ENCODE measurements around the gene FOXRED1. TPM values are rescaled to one million over a fixed set of nuclear protein-coding genes. Genes with fewer than 3 reads are reported as not detected.
A peak's percentile ranks its signal among the peaks of the same experiment; 100 is the strongest.

Gene FOXRED1
- total RNA-seq, 1 experiment from 2014 or later, result 67.5 TPM

GRCh38 chr11:126277780-126278179, 8.8 kb downstream of the FOXRED1 start:
- Histone ChIP-seq H2AFZ (ENCODE audit: low read length) (no peak overlapping the region), H3K14ac (ENCODE audit: insufficient read depth, low read length) (no peak overlapping the region), H2BK20ac (ENCODE audit: low read depth, low read length, poor library complexity, severe bottlenecking) (no peak overlapping the region), H3T11ph (ENCODE audit: low read length) (no peak overlapping the region), H3K4me2 (ENCODE audit: insufficient read depth, insufficient read length, low read length) (no peak overlapping the region), H3K79me1 (ENCODE audit: insufficient read depth, low read depth, low read length, poor library complexity, severe bottlenecking) (no peaks in the 10 kb centered on the region), H4K20me1 (ENCODE audit: control insufficient read depth, insufficient read depth, insufficient read length) (no peaks in the 10 kb centered on the region), H2AK5ac (ENCODE audit: insufficient read length, low read length) (no peak overlapping the region), H2BK15ac (ENCODE audit: low read depth, low read length) (no peak overlapping the region), H3K4ac (ENCODE audit: low read depth, low read length) (no peak overlapping the region), H2BK5ac (ENCODE audit: insufficient read length, low read length) (no peak overlapping the region), H3K23me2 (ENCODE audit: insufficient read length, low read depth, low read length, poor library complexity, severe bottlenecking) (peaks cover 7% of the 10 kb centered on the region), H3K4me1 (ENCODE audit: insufficient read depth, low read length) (no peaks in the 10 kb centered on the region), H3K27me3 (ENCODE audit: insufficient read depth, low read length) (peaks cover 2% of the 10 kb centered on the region; the same call in 1 of the 2 replicates), H4K8ac (replicated peaks; ENCODE audit: insufficient read length, low read depth, low read length) (no peak overlapping the region), H3K27ac (ENCODE audit: insufficient read length, low read depth, low read length) (no peak overlapping the region), H2BK120ac (ENCODE audit: low read depth, low read length, poor library complexity, severe bottlenecking) (no peak overlapping the region), H3K23ac (ENCODE audit: insufficient read length, low read depth, low read length) (no peak overlapping the region), H3K56ac (ENCODE audit: insufficient read length, low read depth, low read length) (no peak overlapping the region), H3K79me2 (ENCODE audit: insufficient read depth, low read length) (no peaks in the 10 kb centered on the region), H3K9ac (ENCODE audit: extremely low read depth, insufficient read length, low read length) (no peak overlapping the region), H4K91ac (ENCODE audit: insufficient read length, low read depth, low read length) (no peak overlapping the region), H2BK12ac (ENCODE audit: insufficient read length, low read depth, low read length) (no peak overlapping the region), H4K5ac (ENCODE audit: insufficient read length, low read depth, low read length) (no peak overlapping the region), H3K18ac (ENCODE audit: insufficient read length, low read depth, low read length) (no peak overlapping the region), H3K9me3 (ENCODE audit: control insufficient read depth, low read depth, low read length) (no peaks in the 10 kb centered on the region)
- Mint-ChIP-seq H3K9me3 (no peaks in the 10 kb centered on the region), H3K27me3 (ENCODE audit: low read depth) (peaks cover 11% of the 10 kb centered on the region), H3K27ac (0 out of 7 replicates have a peak overlapping the region, but pooled peaks of 1 of the 3 experiments have one; percentile 61), H3K4me1 (peaks cover 7 to 11% of the 10 kb centered on the region in 2 experiments; a peak in 3 of 4 replicates), H3K36me3 (ENCODE audit: insufficient read depth in 1 of 3, low read depth in 3 of 3) (peaks cover 28 to 60% (median 47%) of the 10 kb centered on the region in 3 experiments), H3K4me3 (no peak overlapping the region)
- no peak for DNase-seq
- WGBS (ENCODE audit: extremely low coverage, insufficient read length, low lambda C conversion rate), result no CpG with 5 or more reads among the region's 4 CpGs
- TF ChIP-seq CTCF (conservative IDR thresholded peaks at IDR 0.05), result no peak
